GM18502 (cell line): ENCODE data around the gene SNRPD1.
A peak's percentile ranks its signal among the peaks of the same experiment; 100 is the strongest.
"Not testable (repeated sequence)": the region's sequence is repeated elsewhere in the genome, so short reads cannot be mapped to it uniquely, and the experiment has no call there.

Source experiments
- ATAC-seq: cut with Tn5 transposase; IDR thresholded peaks from one replicate; pipeline ENCODE4 v1.9.1; 2021; ENCODE audit warnings: mild to moderate bottlenecking; ENCODE audit not compliant: unreplicated experiment, poor library complexity

SNRPD1 gene

DNA sequence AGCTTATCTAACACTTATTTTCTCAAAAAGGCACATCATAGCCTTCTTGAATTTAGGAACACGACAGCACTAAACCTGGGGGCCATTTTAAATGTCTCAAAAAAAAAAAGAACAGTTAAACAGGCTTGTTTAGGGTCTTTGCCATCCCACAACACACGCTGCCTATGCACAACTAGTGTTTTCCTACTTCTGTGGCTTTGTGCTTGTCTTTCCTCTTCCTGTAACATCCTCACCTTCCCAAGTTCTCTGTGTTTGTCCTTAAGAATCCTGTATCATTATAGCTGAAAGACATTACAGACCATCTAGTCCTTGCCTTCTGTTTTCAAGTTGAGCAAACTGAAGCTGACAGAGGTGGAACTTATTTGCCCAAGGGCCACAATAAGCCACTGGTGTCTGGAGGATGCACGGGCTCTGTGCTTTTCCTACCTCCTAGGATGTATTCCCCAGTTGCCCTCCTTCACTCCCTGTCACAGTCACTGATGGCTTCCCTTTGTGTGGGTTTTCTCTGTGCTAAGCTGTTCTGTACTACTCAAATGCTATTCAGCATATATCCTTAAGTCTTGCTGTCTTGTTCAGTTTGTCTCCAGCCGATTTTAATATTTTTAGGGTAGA, 22.6 kb downstream of the SNRPD1 start:
- no peak for ATAC-seq

GRCh38 chr18:21636769-21637168, 24.7 kb downstream of the SNRPD1 start:
- no peak for ATAC-seq

DNA sequence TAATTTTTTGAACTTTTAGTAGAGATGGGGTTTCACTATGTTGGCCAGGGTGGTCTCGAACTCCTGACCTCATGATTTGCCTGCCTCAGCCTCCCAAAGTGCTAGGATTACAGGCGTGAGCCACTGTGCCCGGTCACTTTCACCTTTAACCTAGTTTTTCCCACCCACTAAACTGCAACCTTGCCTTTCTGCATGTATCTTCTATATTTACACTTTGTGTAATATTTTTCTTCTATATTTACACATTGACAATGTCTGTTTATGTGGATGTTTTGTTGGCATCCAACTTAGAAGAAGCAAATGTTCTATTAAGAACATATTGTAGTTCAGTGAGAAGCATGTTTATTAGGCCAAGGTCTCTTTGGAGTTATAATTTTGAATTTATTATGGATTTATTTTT, 26.7 kb downstream of the SNRPD1 start:
- ATAC-seq = no peak

DNA sequence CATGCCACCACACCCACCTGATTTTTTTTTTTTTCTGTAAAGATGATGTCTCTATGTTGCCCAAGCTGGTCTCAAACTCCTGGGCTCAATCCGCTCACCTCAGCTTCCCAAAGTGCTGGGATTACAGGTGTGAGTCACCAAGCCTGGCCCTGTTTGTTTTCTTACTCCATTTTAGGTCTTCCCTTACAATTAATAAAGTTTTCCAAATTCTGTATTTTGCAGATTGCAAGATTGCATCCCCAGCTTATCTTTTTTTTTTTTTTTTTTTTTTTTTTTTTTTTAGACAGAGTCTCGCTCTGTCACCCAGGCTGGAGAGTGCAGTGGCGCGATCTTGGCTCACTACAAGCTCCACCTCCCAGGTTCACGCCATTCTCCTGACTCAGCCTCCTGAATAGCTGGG, 28.3 kb downstream of the SNRPD1 start:
- not testable (repeated sequence) for ATAC-seq

- no peak for ATAC-seq
Observed at GRCh38 chr18:21650311-21650710, 38.2 kb downstream of the SNRPD1 start.

GRCh38 chr18:21652073-21652472, 40.0 kb downstream of the SNRPD1 start:
- ATAC-seq = no peak

- ATAC-seq = no peak
Observed at GRCh38 chr18:21653361-21653760, 41.2 kb downstream of the SNRPD1 start.

DNA sequence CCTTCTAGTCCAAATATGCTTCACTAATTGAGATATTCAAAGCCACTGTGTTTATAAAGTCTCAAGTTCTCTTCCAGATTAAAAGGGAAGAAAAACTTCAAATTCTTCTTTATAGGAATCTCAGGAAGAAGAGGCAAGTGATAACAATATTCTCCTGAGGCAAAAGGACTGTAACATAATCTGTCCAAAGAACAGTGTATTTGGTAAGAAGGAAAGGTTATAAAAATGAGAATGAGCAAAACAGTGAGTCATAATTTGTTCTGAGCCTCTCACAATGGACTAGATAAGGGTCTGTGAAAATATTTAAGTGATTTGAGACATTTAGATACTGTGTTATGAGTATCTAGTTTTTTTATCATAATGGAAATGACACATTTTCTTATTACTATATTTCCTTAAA, 44.3 kb downstream of the SNRPD1 start:
- ATAC-seq = no peak

DNA sequence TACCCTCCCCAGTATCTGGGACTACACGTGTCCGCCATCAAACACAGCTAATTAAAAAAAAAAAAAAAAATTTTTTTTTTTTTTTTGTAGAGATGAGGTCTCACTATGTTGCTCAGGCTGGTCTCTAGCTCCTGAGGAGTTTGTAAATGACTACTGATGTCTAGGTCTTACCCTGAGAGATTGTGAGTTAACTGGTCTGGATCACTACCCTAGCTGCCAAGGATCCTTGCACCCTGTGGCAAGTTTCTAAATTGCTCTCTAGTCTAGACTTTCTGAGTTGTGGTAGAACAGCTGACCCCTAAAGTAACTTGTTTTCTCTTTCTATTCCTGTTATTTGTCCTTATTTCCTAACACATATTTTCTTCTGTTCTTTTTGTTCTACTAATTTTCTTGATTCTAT, 48.0 kb downstream of the SNRPD1 start:
- peak; percentile 66 for ATAC-seq

- no peak for ATAC-seq
Observed at GRCh38 chr18:21662581-21662980, 50.5 kb downstream of the SNRPD1 start.

DNA sequence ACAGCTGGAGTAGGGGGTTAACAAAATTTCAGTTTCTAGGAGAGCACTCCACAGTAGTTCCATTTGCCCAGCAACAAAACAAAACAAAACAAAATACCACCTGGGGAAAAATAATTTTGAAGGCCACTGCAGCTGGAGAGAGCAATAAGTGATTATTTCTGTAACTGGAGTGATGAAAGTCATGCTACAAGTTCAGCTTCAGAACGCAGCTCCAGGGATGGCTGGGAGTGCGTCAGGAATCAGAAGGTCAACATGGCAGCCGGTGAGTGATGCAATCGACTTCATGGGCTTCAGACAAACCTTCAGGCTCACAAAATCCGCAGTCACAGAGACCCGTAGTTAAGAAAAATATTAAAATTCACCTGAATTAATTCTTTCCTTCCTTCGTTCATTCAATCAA, 51.5 kb downstream of the SNRPD1 start:
- no peak for ATAC-seq

- no peak for ATAC-seq
Observed at GRCh38 chr18:21664069-21664468, 52.0 kb downstream of the SNRPD1 start.

GRCh38 chr18:21669736-21670285, 57.7 kb downstream of the SNRPD1 start:
- ATAC-seq = no peak

DNA sequence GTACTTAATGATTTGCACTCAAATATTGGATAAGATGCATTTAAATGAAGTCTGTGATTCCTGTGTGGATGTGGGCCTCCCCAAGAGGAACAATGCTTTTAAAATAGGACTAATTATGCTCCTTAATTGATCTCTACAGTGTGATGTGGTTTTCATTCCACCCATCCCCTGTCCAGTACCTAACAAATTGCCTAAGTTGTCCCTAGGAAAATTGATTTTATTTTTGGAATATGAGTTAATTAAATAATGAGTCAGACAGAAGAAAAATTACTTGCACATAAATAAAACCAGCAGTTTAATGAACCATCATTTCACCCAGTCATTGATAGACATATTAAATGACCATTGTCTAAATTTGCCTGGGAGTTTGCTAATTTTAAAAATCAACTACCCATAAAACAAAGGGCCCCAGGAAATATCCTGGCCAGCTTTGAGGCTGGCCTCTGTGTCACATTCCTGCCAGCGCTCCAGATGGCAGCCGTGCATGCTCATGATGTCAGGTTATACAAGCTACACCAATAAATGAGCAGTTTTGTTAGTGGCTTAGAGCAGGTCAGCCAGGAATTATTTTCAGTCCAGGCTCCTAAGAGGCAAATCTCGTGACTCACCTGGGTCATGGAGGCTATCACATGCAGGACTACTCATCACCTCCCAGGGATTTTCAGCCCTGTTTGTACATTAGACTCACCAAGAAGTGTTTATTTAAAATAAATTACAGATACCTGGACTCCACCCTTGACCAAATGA, 60.6 kb downstream of the SNRPD1 start:
- ATAC-seq = no peak

DNA sequence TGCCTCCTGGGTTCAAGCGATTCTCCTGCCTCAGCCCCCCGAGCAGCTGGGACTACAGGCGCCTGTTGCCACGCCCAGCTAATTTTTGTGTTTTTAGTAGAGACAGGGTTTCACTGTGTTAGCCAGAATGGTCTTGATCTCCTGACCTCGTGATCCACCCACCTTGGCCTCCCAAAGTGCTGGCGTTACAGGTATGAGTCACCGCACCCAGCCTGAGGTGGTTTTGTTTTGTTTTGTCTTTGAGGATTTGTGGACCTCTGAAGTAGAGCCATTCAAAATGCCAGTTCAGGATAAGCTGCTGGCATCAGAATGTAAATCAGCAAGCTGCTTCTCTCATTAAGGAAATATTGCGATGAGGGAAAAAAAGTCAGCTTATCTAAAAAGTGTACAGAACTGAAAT, 63.2 kb downstream of the SNRPD1 start:
- ATAC-seq = not testable (repeated sequence)

GRCh38 chr18:21678859-21679258, 66.7 kb downstream of the SNRPD1 start:
- no peak for ATAC-seq

GRCh38 chr18:21680161-21680560, 68.0 kb downstream of the SNRPD1 start:
- no peak for ATAC-seq

GRCh38 chr18:21682371-21683051, 70.4 kb downstream of the SNRPD1 start:
- peak; percentile 57 for ATAC-seq
